HG02571 (cell line): ENCODE measurements around the gene GRAMD1B.
"Not testable (repeated sequence)": the region's sequence is repeated elsewhere in the genome, so short reads cannot be mapped to it uniquely, and the experiment has no call there.

Source experiments
- ATAC-seq: cut with Tn5 transposase; IDR thresholded peaks from one replicate; pipeline ENCODE4 v1.9.1; 2021; ENCODE audit warnings: mild to moderate bottlenecking, moderate library complexity; ENCODE audit not compliant: unreplicated experiment

The GRAMD1B gene

GRCh38 chr11:123439616-123440015 is 9.5 kb downstream of the GRAMD1B start:
- no peak for ATAC-seq

GRCh38 chr11:123441161-123441560 is 11.1 kb downstream of the GRAMD1B start:
- no peak for ATAC-seq

- ATAC-seq = no peak
Measured at GRCh38 chr11:123443851-123444623, 14.0 kb downstream of the GRAMD1B start.

- ATAC-seq = no peak
Measured at GRCh38 chr11:123448823-123449222, 18.8 kb downstream of the GRAMD1B start.

GRCh38 chr11:123449436-123449835 is 19.4 kb downstream of the GRAMD1B start:
- ATAC-seq = no peak

GRCh38 chr11:123450623-123451022 is 20.6 kb downstream of the GRAMD1B start:
- ATAC-seq = no peak

GRCh38 chr11:123451183-123451781 is 21.2 kb downstream of the GRAMD1B start:
- no peak for ATAC-seq

- no peak for ATAC-seq
Measured at GRCh38 chr11:123452794-123453193, 22.7 kb downstream of the GRAMD1B start.

GRCh38 chr11:123454060-123454651 is 24.1 kb downstream of the GRAMD1B start:
- no peak for ATAC-seq

GRCh38 chr11:123454796-123455195 is 24.7 kb downstream of the GRAMD1B start:
- ATAC-seq = no peak

- not testable (repeated sequence) for ATAC-seq
Measured at GRCh38 chr11:123456448-123456847, 26.4 kb downstream of the GRAMD1B start.

GRCh38 chr11:123457187-123457770 is 27.2 kb downstream of the GRAMD1B start:
- ATAC-seq = no peak

- ATAC-seq = no peak
Measured at GRCh38 chr11:123458501-123458900, 28.4 kb downstream of the GRAMD1B start.

GRCh38 chr11:123460012-123460700 is 30.1 kb downstream of the GRAMD1B start:
- no peak for ATAC-seq

GRCh38 chr11:123461164-123461563 is 31.1 kb downstream of the GRAMD1B start:
- ATAC-seq = no peak

GRCh38 chr11:123465667-123466066 is 35.6 kb downstream of the GRAMD1B start:
- ATAC-seq = not testable (repeated sequence)

- not testable (repeated sequence) for ATAC-seq
Measured at GRCh38 chr11:123466172-123466571, 36.1 kb downstream of the GRAMD1B start.

- no peak for ATAC-seq
Measured at GRCh38 chr11:123469089-123469488, 39.0 kb downstream of the GRAMD1B start.

GRCh38 chr11:123469586-123469985 is 39.5 kb downstream of the GRAMD1B start:
- no peak for ATAC-seq

- no peak for ATAC-seq
Measured at GRCh38 chr11:123470842-123471241, 40.8 kb downstream of the GRAMD1B start.
